HepG2 (cell line): ENCODE measurements around the gene ICAM5. TPM values are rescaled to one million over a fixed set of nuclear protein-coding genes. Genes with fewer than 3 reads are reported as not detected.
A peak's percentile ranks its signal among the peaks of the same experiment; 100 is the strongest.

Experiments
- CSRNP1 ChIP-seq: sonication (generic); formaldehyde crosslinking; IDR thresholded peaks from 2 replicates; pipeline ENCODE4 v1.8.1; 2023; ENCODE audit warnings: mild to moderate bottlenecking, missing genetic modification reagents
- ELF1 ChIP-seq: sonication (generic); formaldehyde crosslinking; IDR thresholded peaks from 2 replicates; pipeline ENCODE4 v1.4.0; 2020; ENCODE audit warnings: missing genetic modification reagents
- FOSL2 ChIP-seq: sonication (generic); formaldehyde crosslinking; IDR thresholded peaks from 2 replicates; pipeline ENCODE4 v1.4.0; 2020; ENCODE audit warnings: missing genetic modification reagents
- GTF2F1 ChIP-seq: fragments of 150-350 bp; IDR thresholded peaks from 2 replicates; pipeline ENCODE4 v1.6.1; 2014; ENCODE audit warnings: low read length
- ONECUT2 ChIP-seq: sonication (generic); formaldehyde crosslinking; IDR thresholded peaks from 2 replicates; pipeline ENCODE4 v1.4.0; 2020; ENCODE audit warnings: missing genetic modification reagents
- PAXIP1 ChIP-seq: sonication (generic); formaldehyde crosslinking; conservative IDR thresholded peaks from 2 replicates; pipeline ENCODE4 v1.4.0; 2020; ENCODE audit warnings: mild to moderate bottlenecking, missing genetic modification reagents, moderate library complexity
- SAP130 ChIP-seq: IDR thresholded peaks from 2 replicates; pipeline ENCODE4 v1.6.1; 2016; ENCODE audit warnings: low read depth
- U2AF1 ChIP-seq: fragments of 200-400 bp; formaldehyde crosslinking; optimal IDR thresholded peaks from 2 replicates; pipeline ENCODE3; 2017; ENCODE audit warnings: mild to moderate bottlenecking, low read depth, low read length
- ZBTB14 ChIP-seq: sonication (generic); formaldehyde crosslinking; IDR thresholded peaks from 2 replicates; pipeline ENCODE4 v1.4.0; 2020; ENCODE audit warnings: missing genetic modification reagents
- ZBTB25 ChIP-seq: IDR thresholded peaks from 2 replicates; pipeline ENCODE4 v1.6.1; 2018; ENCODE audit warnings: missing genetic modification reagents
- ZMYM4 ChIP-seq: sonication (generic); formaldehyde crosslinking; IDR thresholded peaks from 2 replicates; pipeline ENCODE4 v1.8.1; 2023; ENCODE audit warnings: mild to moderate bottlenecking, missing genetic modification reagents
- ZNF142 ChIP-seq: sonication (generic); formaldehyde crosslinking; IDR thresholded peaks from 2 replicates; pipeline ENCODE4 v1.4.0; 2020; ENCODE audit warnings: missing genetic modification reagents
- ZNF263 ChIP-seq: sonication (generic); formaldehyde crosslinking; IDR thresholded peaks from 2 replicates; pipeline ENCODE4 v1.4.0; 2020; ENCODE audit warnings: missing genetic modification reagents
- ZNF709 ChIP-seq: sonication (generic); formaldehyde crosslinking; IDR thresholded peaks from 2 replicates; pipeline ENCODE4 v1.5.0; 2020; ENCODE audit warnings: mild to moderate bottlenecking, missing genetic modification reagents
- ZNF777 ChIP-seq: sonication (generic); formaldehyde crosslinking; IDR thresholded peaks from 2 replicates; pipeline ENCODE4 v1.4.0; 2020; ENCODE audit warnings: missing genetic modification reagents
- polyA plus RNA-seq, 8 experiments: library from polyadenylated mRNA; depleted of rRNA in 3 of 8; stranded (reverse) in 7 of 8; unstranded in 1 of 8; fragments of >200 nt; fragmentation: Illumina TruSeq in 4 of 8; extraction: Trizol in 4 of 8; gene quantifications; 2 replicates each; pipeline versions ENCODE4 v1.2.1 to v1.2.3, GENCODE V29; 2011 to 2016; ENCODE audit warnings: low read depth in 4 of 8, missing spikeins in 1 of 8, mixed read lengths in 1 of 8; ENCODE audit not compliant: insufficient read depth in 1 of 8
- total RNA-seq, 5 experiments: library from RNA; depleted of rRNA; stranded (reverse); fragments of >200 nt; fragmentation: Illumina TruSeq; extraction: Trizol; gene quantifications; 2 replicates each; pipeline ENCODE4 v1.2.3, GENCODE V29; 2016; ENCODE audit warnings: low read depth in 1 of 5

Gene ICAM5
- total and polyA plus RNA-seq, 2 of the 13 experiments (the other 11 are each of a cell fraction or from before 2014, with no cell fraction given) = 0.46 to 1.6 TPM

DNA sequence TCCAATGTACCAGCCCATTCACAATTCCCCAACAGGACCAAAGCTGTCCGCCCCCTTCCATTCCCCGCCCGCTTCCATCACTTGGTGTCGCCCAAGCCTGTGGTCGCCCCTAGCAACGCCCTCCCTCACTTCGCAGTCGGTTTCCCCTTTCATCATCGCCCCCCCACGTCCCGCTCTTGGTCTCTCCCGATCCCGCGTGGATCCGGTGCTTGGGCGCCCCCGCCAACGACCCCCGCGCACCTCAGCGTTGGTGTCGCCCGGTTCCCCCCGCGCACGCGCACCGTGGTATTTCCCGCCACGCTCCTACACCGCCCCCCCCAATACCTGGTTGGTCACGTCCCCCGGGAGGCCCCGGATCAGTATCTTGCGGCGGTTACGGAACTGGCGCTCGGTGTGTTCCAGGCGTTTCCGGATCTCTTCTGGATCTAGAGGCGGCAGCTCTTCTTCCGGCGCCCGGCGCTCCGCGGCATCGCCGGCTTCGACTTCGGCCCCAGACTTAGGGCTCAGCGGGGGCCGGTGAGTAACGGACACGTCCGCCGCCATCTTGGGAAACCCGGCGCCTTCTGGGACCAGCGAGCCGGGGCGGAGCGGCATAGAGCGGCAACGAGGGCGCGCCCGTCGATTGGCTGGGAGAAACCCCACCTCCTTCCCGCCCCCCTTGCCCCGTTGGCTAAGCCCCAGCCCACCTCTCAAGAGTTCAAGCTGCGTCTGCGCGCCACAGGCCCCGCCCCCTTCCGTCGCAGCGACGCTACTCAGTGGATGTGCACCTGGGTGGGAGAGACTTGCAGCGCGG lies 43.4 kb downstream of the ICAM5 start, which contains the start of gene RAVER1 (continued):
- peak; percentile 50; the same call in 1 of the 2 replicates for TF ChIP-seq PAXIP1
- TF ChIP-seq ELF1 (CRISPR knock-in tag) = 0 out of 2 replicates have a peak, but pooled peaks have one; percentile 38
- TF ChIP-seq ZBTB25 (CRISPR knock-in tag) = peak; percentile 65; the same call in 1 of the 2 replicates
- TF ChIP-seq CSRNP1 (CRISPR knock-in tag) = peak; percentile 57; the same call in 1 of the 2 replicates
- 0 out of 2 replicates have a peak, but pooled peaks have one; percentile 2 for TF ChIP-seq ZNF142 (CRISPR knock-in tag)
- peak; percentile 40; the same call in 1 of the 2 replicates for TF ChIP-seq ZMYM4
- 0 out of 2 replicates have a peak, but pooled peaks have one; percentile 44 for TF ChIP-seq ZNF709 (CRISPR knock-in tag)
- peak; percentile 78 for TF ChIP-seq SAP130
- TF ChIP-seq U2AF1 = peak; percentile 54
- TF ChIP-seq ONECUT2 (CRISPR knock-in tag) = no peak
- TF ChIP-seq ZBTB14 (CRISPR knock-in tag) = peak; percentile 60
- 0 out of 2 replicates have a peak, but pooled peaks have one; percentile 32 for TF ChIP-seq FOSL2 (CRISPR knock-in tag)
- 0 out of 2 replicates have a peak, but pooled peaks have one; percentile 40 for TF ChIP-seq ZNF263 (CRISPR knock-in tag)
- TF ChIP-seq ZNF777 (CRISPR knock-in tag) = no peak
- TF ChIP-seq GTF2F1 = no peak
